Astrocyte of the spinal cord (primary cell): Measurements from ENCODE around the gene PADI4.

Source experiments
- DNase-seq: peaks from one replicate; pipeline ENCODE4 v3.0.0; 2011; ENCODE audit warnings: low read depth, low spot score
- H3K4me3 ChIP-seq: 2 replicates; pipeline ENCODE4 v1.5.1; 2011; ENCODE audit warnings: low read depth, mild to moderate bottlenecking, low read length, moderate library complexity
- CTCF ChIP-seq: IDR thresholded peaks from 2 replicates; pipeline ENCODE4 v1.5.1; 2012; ENCODE audit warnings: low read depth, mild to moderate bottlenecking, low read length, inconsistent platforms
- in situ Hi-C: cut with HindIII; loops from 2 replicates; pipeline ENCODE4 v1.10.0; 2017; ENCODE audit warnings: low sequenced_read_pairs

PADI4 gene

GRCh38 chr1:17346046-17346789 lies 38.2 kb downstream of the PADI4 start:
- in situ Hi-C loops: no loop called here
- DNase-seq: no peak
- no peak overlapping the region for H3K4me3 ChIP-seq
- TF ChIP-seq CTCF: no peak

- TF ChIP-seq CTCF: no peak
- no peak overlapping the region for H3K4me3 ChIP-seq
- in situ Hi-C loops: no loop called here
- peak; percentile 34 for DNase-seq
Observed at GRCh38 chr1:17347769-17348592, 40.0 kb downstream of the PADI4 start.

- no peak for TF ChIP-seq CTCF
- in situ Hi-C loops: no loop called here
- H3K4me3 ChIP-seq: no peak overlapping the region
- DNase-seq: no peak
Observed at GRCh38 chr1:17348593-17349234, 40.7 kb downstream of the PADI4 start.

GRCh38 chr1:17350083-17350482 lies 42.1 kb downstream of the PADI4 start:
- TF ChIP-seq CTCF: no peak
- DNase-seq: no peak
- in situ Hi-C loops: no loop called here
- H3K4me3 ChIP-seq: no peak overlapping the region

GRCh38 chr1:17350928-17351446 lies 43.0 kb downstream of the PADI4 start:
- no peak for TF ChIP-seq CTCF
- no peak for DNase-seq
- no peak overlapping the region for H3K4me3 ChIP-seq
- in situ Hi-C loops: no loop called here

GRCh38 chr1:17351598-17352324 lies 43.8 kb downstream of the PADI4 start:
- in situ Hi-C loops: no loop called here
- DNase-seq: no peak
- no peak for TF ChIP-seq CTCF
- no peak overlapping the region for H3K4me3 ChIP-seq
